ENCODE results near the gene ASB3.

- TF ChIP-seq EZH2 (IDR thresholded peaks at IDR 0.05; ENCODE audit: borderline replicate concordance, low read length): no peak
- no peak for TF ChIP-seq CTCF (IDR thresholded peaks at IDR 0.05; ENCODE audit: low read length)
Observed at GRCh38 chr2:53635694-53636093, 151.1 kb downstream of the ASB3 start.
